K562 (cell line): ENCODE results near the gene PSMD13. TPM values are rescaled to one million over a fixed set of nuclear protein-coding genes. Genes with fewer than 3 reads are reported as not detected.

ENCODE experiments used
- ATAC-seq: fragments of 200-7000 bp; cut with Tn5 transposase; 3 replicates; pipeline ENCODE4 v1.9.1; 2020; ENCODE audit warnings: moderate library complexity
- BruUV-seq: library from RNA; stranded (reverse); fragments of 400-500 nt; replicated peaks from 2 replicates; lab custom pipeline; 2021; lab: Mats Ljungman, UMichigan
- CTCF ChIA-PET: fragments of 300-600 bp; formaldehyde crosslinking; extraction: SDS; loops from one replicate; lab custom pipeline; 2021; ENCODE audit warnings: low intra/inter-chr PET ratio; lab: Yijun Ruan, JAX
- POLR2A ChIA-PET: fragments of 300-600, 350-650 bp; sonication (Branson Sonifier 250); formaldehyde crosslinking; extraction: SDS; loops from one replicate; lab custom pipeline; 2021; ENCODE audit warnings: antibody characterized with exemption, inconsistent platforms; lab: Yijun Ruan, JAX
- DNase-seq, 4 experiments: peaks; one replicate each; pipeline versions ENCODE4 v3.0.0 to v3.0.0-alpha.2; 2011 to 2018; ENCODE audit warnings: low spot score in 3 of 4, mixed read lengths in 3 of 4; ENCODE audit errors: extremely low read depth in 1 of 4
- FAIRE-seq: peaks from 2 replicates; lab custom pipeline; 2011; peaks lifted over from hg19 to GRCh38; lab: Jason Lieb, UNC
- H2AFZ ChIP-seq: 2 replicates; pipeline ENCODE4 v1.6.0; 2011; ENCODE audit warnings: low read depth, low read length, control low read depth, inconsistent platforms
- H3K27ac ChIP-seq: fragments of 200-600 bp; 3 replicates; pipeline ENCODE4 v1.8.0; 2011; ENCODE audit warnings: low read depth, mild to moderate bottlenecking, control low read depth, inconsistent platforms, low read length, moderate library complexity, mixed read lengths; ENCODE audit errors: extremely low read depth
- H3K27me3 ChIP-seq, 2 experiments: fragments of 300-600 bp in 1 of 2; 2 replicates in 1 of 2; 3 replicates in 1 of 2; pipeline versions ENCODE4 v1.6.0 to v1.8.0; 2011; ENCODE audit warnings: inconsistent platforms in 2 of 2, low read length in 2 of 2, mild to moderate bottlenecking in 1 of 2, mixed read lengths in 1 of 2, moderate library complexity in 1 of 2; ENCODE audit not compliant: control insufficient read depth in 2 of 2, insufficient read depth in 2 of 2
- H3K36me3 ChIP-seq: fragments of 300-600 bp; 3 replicates; pipeline ENCODE4 v1.8.0; 2011; ENCODE audit warnings: mild to moderate bottlenecking, low read length, inconsistent platforms; ENCODE audit not compliant: control insufficient read depth, insufficient read depth
- H3K4me1 ChIP-seq, 2 experiments: fragments of 200-600 bp in 1 of 2; replicated peaks in 1 of 2; 2 replicates in 1 of 2; 3 replicates in 1 of 2; pipeline versions ENCODE4 v1.5.1 to v1.8.0; 2011; ENCODE audit warnings: inconsistent platforms in 2 of 2, low read length in 2 of 2, mild to moderate bottlenecking in 1 of 2, mixed read lengths in 1 of 2, moderate library complexity in 1 of 2; ENCODE audit not compliant: control insufficient read depth in 2 of 2, insufficient read depth in 2 of 2
- H3K4me2 ChIP-seq: 2 replicates; pipeline ENCODE4 v1.6.1; 2011; ENCODE audit warnings: low read length, control low read depth, inconsistent platforms, mixed read lengths; ENCODE audit not compliant: insufficient read depth
- H3K4me3 ChIP-seq: fragments of 200-600 bp; sonication (generic), shearing (Covaris generic); 2 replicates; pipeline ENCODE4 v1.5.1; 2016; ENCODE audit warnings: control low read depth, inconsistent platforms
- H3K79me2 ChIP-seq: fragments of 200-600 bp; 3 replicates; pipeline ENCODE4 v1.8.0; 2011; ENCODE audit warnings: low read length, inconsistent platforms; ENCODE audit not compliant: control insufficient read depth, insufficient read depth
- H3K9ac ChIP-seq, 2 experiments: 2 replicates each; pipeline versions ENCODE4 v1.6.0 to v1.6.1; 2011; ENCODE audit warnings: low read depth in 2 of 2, low read length in 2 of 2, control low read depth in 1 of 2, inconsistent platforms in 1 of 2, mild to moderate bottlenecking in 1 of 2, mixed read lengths in 1 of 2; ENCODE audit not compliant: insufficient read depth in 1 of 2
- H3K9me1 ChIP-seq: one replicate; pipeline ENCODE4 v1.6.0; 2011; ENCODE audit warnings: inconsistent platforms, mild to moderate bottlenecking, low read length, moderate library complexity; ENCODE audit not compliant: control insufficient read depth, insufficient read depth
- H3K9me3 ChIP-seq: replicated peaks from 2 replicates; pipeline ENCODE4 v1.5.1; 2011; ENCODE audit warnings: low read depth, low read length, inconsistent platforms; ENCODE audit not compliant: control insufficient read depth, insufficient read depth
- H4K20me1 ChIP-seq: replicated peaks from 2 replicates; pipeline ENCODE4 v1.6.1; 2011; ENCODE audit warnings: low read length, inconsistent platforms, mixed read lengths; ENCODE audit not compliant: control insufficient read depth, insufficient read depth
- ASH1L ChIP-seq: fragments of 450-650 bp; IDR thresholded peaks from 2 replicates; pipeline ENCODE4 v1.6.1; 2018; ENCODE audit warnings: borderline replicate concordance, mild to moderate bottlenecking, low read depth; ENCODE audit not compliant: partially characterized antibody
- BCOR ChIP-seq: fragments of 450-650 bp; IDR thresholded peaks from 2 replicates; pipeline ENCODE4 v1.6.1; 2016
- BRF2 ChIP-seq: IDR thresholded peaks from 3 replicates; pipeline ENCODE4 v1.6.1; 2011; ENCODE audit warnings: borderline replicate concordance, mild to moderate bottlenecking; ENCODE audit not compliant: insufficient read length, insufficient read depth
- DMBX1 ChIP-seq: fragments of 250-450 bp; sonication (Bioruptor Pico); IDR thresholded peaks from 2 replicates; pipeline ENCODE4 v1.8.0; 2022; ENCODE audit warnings: inconsistent platforms, mild to moderate bottlenecking, moderate library complexity, borderline replicate concordance
- E2F3 ChIP-seq: fragments of 250-450 bp; sonication (Bioruptor Pico); IDR thresholded peaks from 2 replicates; pipeline ENCODE4 v1.4.0; 2020; ENCODE audit warnings: mild to moderate bottlenecking
- GTF2F1 ChIP-seq: IDR thresholded peaks from 2 replicates; pipeline ENCODE4 v1.6.1; 2011; ENCODE audit warnings: low read depth, low read length, improper control_type of control experiment
- IFI16 ChIP-seq: fragments of 250-450 bp; sonication (Bioruptor Pico); IDR thresholded peaks from 2 replicates; pipeline ENCODE4 v2.1.2; 2022; ENCODE audit warnings: mild to moderate bottlenecking, inconsistent platforms
- JUNB ChIP-seq: fragments of 450-650 bp; formaldehyde crosslinking; conservative IDR thresholded peaks from 2 replicates; pipeline ENCODE4 v1.4.0; 2020; ENCODE audit warnings: mild to moderate bottlenecking
- OTX1 ChIP-seq: fragments of 450-650 bp; formaldehyde crosslinking; IDR thresholded peaks from 2 replicates; pipeline ENCODE4 v1.4.0; 2022; ENCODE audit warnings: mild to moderate bottlenecking
- PTBP1 ChIP-seq: fragments of 200-400 bp; formaldehyde crosslinking; IDR thresholded peaks from 2 replicates; pipeline ENCODE4 v1.6.1; 2017; ENCODE audit warnings: low read depth, low read length
- PYGO2 ChIP-seq: fragments of 450-650 bp; IDR thresholded peaks from 2 replicates; pipeline ENCODE4 v1.6.1; 2016; ENCODE audit warnings: mild to moderate bottlenecking, missing genetic modification characterization, moderate library complexity, missing compliant biosample characterization
- RFX1 ChIP-seq: fragments of 450-650 bp; IDR thresholded peaks from 2 replicates; pipeline ENCODE4 v1.6.1; 2016; ENCODE audit warnings: mild to moderate bottlenecking, moderate library complexity
- RREB1 ChIP-seq: fragments of 250-450 bp; sonication (Bioruptor Pico); IDR thresholded peaks from 2 replicates; pipeline ENCODE4 v1.4.0; 2020
- SMAD4 ChIP-seq: fragments of 250-450 bp; sonication (Bioruptor Pico); conservative IDR thresholded peaks from 2 replicates; pipeline ENCODE4 v1.8.0; 2021; ENCODE audit warnings: inconsistent platforms, mild to moderate bottlenecking, moderate library complexity
- SREBF2 ChIP-seq: sonication (generic); formaldehyde crosslinking; IDR thresholded peaks from 2 replicates; pipeline ENCODE4 v1.4.0; 2020; ENCODE audit warnings: mild to moderate bottlenecking, missing genetic modification reagents
- ZBED1 ChIP-seq: IDR thresholded peaks from 2 replicates; pipeline ENCODE4 v1.6.1; 2014
- WGBS: fragments of 100-300 bp; shearing (Covaris generic); methylation state at CpG from one replicate; pipeline ENCODE4 v1.1.6; 2016; ENCODE audit warnings: low coverage, mixed read lengths; ENCODE audit not compliant: insufficient coverage; ENCODE audit errors: missing lambda C conversion rate; 5-methylcytosine and 5-hydroxymethylcytosine counted together
- in situ Hi-C: fragments of 300-500 bp; cut with MboI; formaldehyde crosslinking; loops from 4 replicates; pipeline ENCODE4 v1.15.0; 2018; ENCODE audit warnings: inconsistent platforms, mixed read lengths
- intact Hi-C: fragments of 100-400 bp; cut with micrococcal nuclease; formaldehyde crosslinking; loops from 2 replicates; pipeline ENCODE4 v1.14.2; 2022
- polyA plus RNA-seq, 8 experiments: library from polyadenylated mRNA; depleted of rRNA in 4 of 8; stranded (reverse) in 5 of 8; unstranded in 3 of 8; fragments of >200 nt; fragmentation: Nextera tagmentation in 2 of 8; fragmentation: Illumina TruSeq in 1 of 8; extraction: Ambion mirVana in 2 of 8; extraction: Trizol in 1 of 8; gene quantifications; 2 replicates each; pipeline versions ENCODE4 v1.2.1 to v1.2.3, GENCODE V29; 2011 to 2014; ENCODE audit warnings: inconsistent platforms in 1 of 8, missing spikeins in 1 of 8
- total RNA-seq, 7 experiments: library from RNA; depleted of rRNA in 6 of 7; stranded (reverse); fragments of >200 nt in 6 of 7; fragmentation: Illumina TruSeq in 2 of 7; extraction: Trizol in 2 of 7; gene quantifications; 2 replicates each; pipeline versions ENCODE4 v1.2.1 to v1.2.3, GENCODE V29; 2011 to 2021; ENCODE audit warnings: low replicate concordance in 1 of 7
- TF ChIP-seq, protein P1 (sequence below): fragments of 250-450 bp; sonication (Bioruptor Pico); IDR thresholded peaks from 2 replicates; pipeline ENCODE4 v1.5.0; 2021; ENCODE audit warnings: mild to moderate bottlenecking, borderline replicate concordance

The PSMD13 gene
- total and polyA plus RNA-seq, 9 of the 15 experiments (the other 6 are each of a cell fraction or from before 2014, with no cell fraction given), result 185 to 383 (median 267) TPM

DNA sequence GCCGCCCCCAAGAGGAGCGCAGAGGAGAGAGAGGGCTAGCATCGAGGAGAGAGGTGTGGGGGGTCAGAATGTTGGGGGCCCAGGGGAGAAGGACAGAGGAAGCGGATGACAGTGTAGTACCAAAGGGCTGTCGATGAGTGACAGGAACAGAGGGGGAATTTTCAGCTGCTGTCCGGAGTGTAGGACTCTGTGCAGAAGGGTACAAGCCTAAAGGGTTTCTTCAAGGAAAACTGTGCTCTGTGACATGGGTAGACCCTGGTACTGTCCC is 36.1 kb downstream of the PSMD13 start:
- in situ Hi-C loops, result no loop called here
- Histone ChIP-seq H3K4me1 (peaks cover 19 to 31% of the 10 kb centered on the region in 2 experiments), H3K9me1 (no peaks in the 10 kb centered on the region), H3K79me2 (peaks cover 6% of the 10 kb centered on the region; the same call in 1 of the 3 replicates), H3K9ac (no peak overlapping the region), H3K4me3 (no peak overlapping the region), H4K20me1 (no peaks in the 10 kb centered on the region), H2AFZ (no peak overlapping the region), H3K36me3 (no peaks in the 10 kb centered on the region), H3K9me3 (peaks cover 12% of the 10 kb centered on the region)
- CTCF ChIA-PET, result no interaction called here
- POLR2A ChIA-PET, result interaction anchor here (1.1 kb wide), 1 partner anchor 11 kb away, joined by 3 read pairs; no protein-coding TSS in a partner anchor
- DNase-seq (no peak), ATAC-seq (no peak), FAIRE-seq (no peak)
- no TSS peak for BruUV-seq
- TF ChIP-seq IFI16 (CRISPR knock-in tag) (no peak), RREB1 (CRISPR knock-in tag) (no peak), SMAD4 (CRISPR knock-in tag) (no peak), GTF2F1 (no peak), ZBED1 (no peak), PYGO2 (tag) (no peak), JUNB (no peak), BCOR (no peak), DMBX1 (no peak), SREBF2 (no peak), RFX1 (no peak), BRF2 (no peak), PTBP1 (no peak), E2F3 (CRISPR knock-in tag) (no peak), OTX1 (CRISPR knock-in tag) (no peak), ASH1L (no peak)
- TF ChIP-seq, protein P1, sequence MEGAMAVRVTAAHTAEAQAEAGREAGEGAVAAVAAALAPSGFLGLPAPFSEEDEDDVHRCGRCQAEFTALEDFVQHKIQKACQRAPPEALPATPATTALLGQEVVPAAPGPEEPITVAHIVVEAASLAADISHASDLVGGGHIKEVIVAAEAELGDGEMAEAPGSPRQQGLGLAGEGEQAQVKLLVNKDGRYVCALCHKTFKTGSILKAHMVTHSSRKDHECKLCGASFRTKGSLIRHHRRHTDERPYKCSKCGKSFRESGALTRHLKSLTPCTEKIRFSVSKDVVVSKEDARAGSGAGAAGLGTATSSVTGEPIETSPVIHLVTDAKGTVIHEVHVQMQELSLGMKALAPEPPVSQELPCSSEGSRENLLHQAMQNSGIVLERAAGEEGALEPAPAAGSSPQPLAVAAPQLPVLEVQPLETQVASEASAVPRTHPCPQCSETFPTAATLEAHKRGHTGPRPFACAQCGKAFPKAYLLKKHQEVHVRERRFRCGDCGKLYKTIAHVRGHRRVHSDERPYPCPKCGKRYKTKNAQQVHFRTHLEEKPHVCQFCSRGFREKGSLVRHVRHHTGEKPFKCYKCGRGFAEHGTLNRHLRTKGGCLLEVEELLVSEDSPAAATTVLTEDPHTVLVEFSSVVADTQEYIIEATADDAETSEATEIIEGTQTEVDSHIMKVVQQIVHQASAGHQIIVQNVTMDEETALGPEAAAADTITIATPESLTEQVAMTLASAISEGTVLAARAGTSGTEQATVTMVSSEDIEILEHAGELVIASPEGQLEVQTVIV (CRISPR knock-in tag), result no peak
- TF ChIP-seq, all 486 proteins: peak for 0
- no peak overlapping the region for H3K27ac ChIP-seq
- intact Hi-C loops, result no loop called here
- 62% methylated on average over 5 of the region's 6 CpGs for WGBS
- no peak overlapping the region for H3K4me2 ChIP-seq
- no peaks in the 10 kb centered on the region for H3K27me3 ChIP-seq
